ENCODE data around the gene EIF4A3. TPM values are rescaled to one million over a fixed set of nuclear protein-coding genes. Genes with fewer than 3 reads are reported as not detected.

EIF4A3 gene
- total RNA-seq, 1 donor from 2014 or later = 89.9 TPM

DNA sequence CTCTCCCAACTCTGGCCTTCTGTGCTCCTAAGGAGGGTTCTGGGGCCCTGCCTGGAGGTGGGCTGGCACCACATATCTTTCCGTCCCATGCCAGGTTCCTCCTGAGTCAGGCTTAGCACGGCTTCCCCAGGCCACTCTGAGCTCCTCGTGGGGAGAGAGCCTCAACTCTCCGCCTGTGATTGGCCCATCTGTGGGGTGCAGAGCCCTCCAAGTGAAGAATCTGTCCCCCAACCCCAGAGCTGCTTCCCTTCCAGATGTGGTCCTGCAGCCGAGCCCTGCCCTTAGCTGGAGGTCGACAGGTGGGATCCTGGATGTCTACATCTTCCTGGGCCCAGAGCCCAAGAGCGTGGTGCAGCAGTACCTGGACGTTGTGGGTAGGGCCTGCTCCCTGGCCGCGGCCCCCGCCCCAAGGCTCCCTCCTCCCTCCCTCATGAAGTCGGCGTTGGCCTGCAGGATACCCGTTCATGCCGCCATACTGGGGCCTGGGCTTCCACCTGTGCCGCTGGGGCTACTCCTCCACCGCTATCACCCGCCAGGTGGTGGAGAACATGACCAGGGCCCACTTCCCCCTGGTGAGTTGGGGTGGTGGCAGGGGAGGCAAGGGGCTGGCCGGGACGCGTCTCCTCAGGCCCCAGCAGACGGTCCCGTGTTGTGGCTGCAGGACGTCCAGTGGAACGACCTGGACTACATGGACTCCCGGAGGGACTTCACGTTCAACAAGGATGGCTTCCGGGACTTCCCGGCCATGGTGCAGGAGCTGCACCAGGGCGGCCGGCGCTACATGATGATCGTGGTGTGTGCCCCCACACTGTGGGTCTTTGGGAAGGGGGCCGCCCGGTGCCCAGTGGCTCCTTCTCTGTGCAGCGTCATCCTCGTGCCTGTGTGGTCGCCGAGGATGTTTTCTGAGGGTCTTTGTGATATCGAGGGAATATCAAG, 38.6 kb downstream of the EIF4A3 start:
- H3K79me2 ChIP-seq (ENCODE audit: insufficient read depth, low read length) = no peaks in the 10 kb centered on the region
- DNase-seq (ENCODE audit: low read depth) = no peak
- Mint-ChIP-seq H3K27me3 (ENCODE audit: low read depth, unreplicated experiment) (no peaks in the 10 kb centered on the region), H3K27ac (ENCODE audit: unreplicated experiment) (no peak overlapping the region), H3K4me3 (ENCODE audit: unreplicated experiment) (no peak overlapping the region), H3K4me1 (ENCODE audit: low read depth, unreplicated experiment) (no peaks in the 10 kb centered on the region), H3K9me3 (ENCODE audit: unreplicated experiment) (no peaks in the 10 kb centered on the region), H3K36me3 (ENCODE audit: low read depth, unreplicated experiment) (peaks cover 6% of the 10 kb centered on the region)
- H3K27ac ChIP-seq (ENCODE audit: low read depth, low read length) = no peak overlapping the region
- peaks cover 4% of the 10 kb centered on the region for H4K20me1 ChIP-seq (ENCODE audit: insufficient read depth, low read length)
- no peak overlapping the region for H2AFZ ChIP-seq (ENCODE audit: low read depth, low read length)
- H3K9ac ChIP-seq (ENCODE audit: low read length) = no peak overlapping the region
- TF ChIP-seq, protein P1, sequence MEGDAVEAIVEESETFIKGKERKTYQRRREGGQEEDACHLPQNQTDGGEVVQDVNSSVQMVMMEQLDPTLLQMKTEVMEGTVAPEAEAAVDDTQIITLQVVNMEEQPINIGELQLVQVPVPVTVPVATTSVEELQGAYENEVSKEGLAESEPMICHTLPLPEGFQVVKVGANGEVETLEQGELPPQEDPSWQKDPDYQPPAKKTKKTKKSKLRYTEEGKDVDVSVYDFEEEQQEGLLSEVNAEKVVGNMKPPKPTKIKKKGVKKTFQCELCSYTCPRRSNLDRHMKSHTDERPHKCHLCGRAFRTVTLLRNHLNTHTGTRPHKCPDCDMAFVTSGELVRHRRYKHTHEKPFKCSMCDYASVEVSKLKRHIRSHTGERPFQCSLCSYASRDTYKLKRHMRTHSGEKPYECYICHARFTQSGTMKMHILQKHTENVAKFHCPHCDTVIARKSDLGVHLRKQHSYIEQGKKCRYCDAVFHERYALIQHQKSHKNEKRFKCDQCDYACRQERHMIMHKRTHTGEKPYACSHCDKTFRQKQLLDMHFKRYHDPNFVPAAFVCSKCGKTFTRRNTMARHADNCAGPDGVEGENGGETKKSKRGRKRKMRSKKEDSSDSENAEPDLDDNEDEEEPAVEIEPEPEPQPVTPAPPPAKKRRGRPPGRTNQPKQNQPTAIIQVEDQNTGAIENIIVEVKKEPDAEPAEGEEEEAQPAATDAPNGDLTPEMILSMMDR (IDR thresholded peaks at IDR 0.05; ENCODE audit: insufficient read depth, low read depth, low read length) = no peak
- no peak for TF ChIP-seq EZH2 (IDR thresholded peaks at IDR 0.05; ENCODE audit: insufficient read depth, low read length)
- no peak overlapping the region for H3K4me2 ChIP-seq (ENCODE audit: low read length)
- no peak overlapping the region for H3K4me3 ChIP-seq (ENCODE audit: insufficient read depth, low read depth, low read length)
- no peaks in the 10 kb centered on the region for H3K9me3 ChIP-seq (ENCODE audit: insufficient read depth, low read depth, low read length)
- H3K27me3 ChIP-seq (ENCODE audit: insufficient read depth, low read length) = peaks cover 5% of the 10 kb centered on the region
- no peaks in the 10 kb centered on the region for H3K4me1 ChIP-seq (ENCODE audit: insufficient read depth, low read length)
- H3K36me3 ChIP-seq (ENCODE audit: insufficient read depth, low read length) = no peaks in the 10 kb centered on the region
- FAIRE-seq = no peak

DNA sequence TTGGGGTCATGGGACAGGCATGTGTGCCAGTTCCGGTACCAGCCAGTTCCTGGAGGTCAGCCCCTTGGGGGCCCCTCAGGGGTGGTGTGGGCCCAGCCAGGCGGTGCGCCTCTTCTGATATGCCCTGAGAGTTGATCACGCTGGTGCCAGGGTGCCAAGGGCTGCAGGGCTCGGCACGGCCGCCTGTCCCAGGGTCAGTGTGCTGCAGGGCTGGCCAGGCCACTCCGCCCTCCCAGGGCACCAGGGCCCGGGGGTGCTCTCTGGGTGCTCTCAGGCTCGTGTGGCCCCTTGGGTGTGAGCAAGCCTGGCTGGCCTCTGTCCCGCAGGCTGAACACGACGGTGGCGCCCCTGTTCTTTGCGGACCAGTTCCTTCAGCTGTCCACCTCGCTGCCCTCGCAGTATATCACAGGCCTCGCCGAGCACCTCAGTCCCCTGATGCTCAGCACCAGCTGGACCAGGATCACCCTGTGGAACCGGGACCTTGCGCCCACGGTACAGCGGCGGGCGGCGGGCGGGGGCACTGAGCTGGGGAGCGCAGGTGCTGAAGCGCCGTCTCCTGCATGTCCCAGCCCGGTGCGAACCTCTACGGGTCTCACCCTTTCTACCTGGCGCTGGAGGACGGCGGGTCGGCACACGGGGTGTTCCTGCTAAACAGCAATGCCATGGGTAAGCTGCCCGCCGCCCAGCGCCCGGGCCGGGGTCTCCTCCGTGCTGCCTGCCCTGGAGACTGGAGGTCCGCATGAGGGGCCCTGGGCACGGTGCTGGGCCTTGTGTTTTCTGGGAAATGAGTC, 39.5 kb downstream of the EIF4A3 start:
- DNase-seq (ENCODE audit: low read depth) (no peak), FAIRE-seq (no peak)
- no peaks in the 10 kb centered on the region for H3K79me2 ChIP-seq (ENCODE audit: insufficient read depth, low read length)
- H3K9me3 Mint-ChIP-seq (ENCODE audit: unreplicated experiment) = no peaks in the 10 kb centered on the region
- H3K4me1 Mint-ChIP-seq (ENCODE audit: low read depth, unreplicated experiment) = peaks cover 4% of the 10 kb centered on the region
- no peak overlapping the region for H3K9ac ChIP-seq (ENCODE audit: low read length)
- TF ChIP-seq, protein P1 (IDR thresholded peaks at IDR 0.05; ENCODE audit: insufficient read depth, low read depth, low read length) = no peak
- no peak for TF ChIP-seq EZH2 (IDR thresholded peaks at IDR 0.05; ENCODE audit: insufficient read depth, low read length)
- H3K27ac Mint-ChIP-seq (ENCODE audit: unreplicated experiment) = no peak overlapping the region
- H3K9me3 ChIP-seq (ENCODE audit: insufficient read depth, low read depth, low read length) = no peaks in the 10 kb centered on the region
- peaks cover 4% of the 10 kb centered on the region for H3K4me1 ChIP-seq (ENCODE audit: insufficient read depth, low read length)
- H3K27me3 Mint-ChIP-seq (ENCODE audit: low read depth, unreplicated experiment) = no peaks in the 10 kb centered on the region
- H3K4me3 Mint-ChIP-seq (ENCODE audit: unreplicated experiment) = no peak overlapping the region
- H3K4me2 ChIP-seq (ENCODE audit: low read length) = no peak overlapping the region
- H2AFZ ChIP-seq (ENCODE audit: low read depth, low read length) = no peak overlapping the region
- H3K4me3 ChIP-seq (ENCODE audit: insufficient read depth, low read depth, low read length) = no peak overlapping the region
- H3K27ac ChIP-seq (ENCODE audit: low read depth, low read length) = no peak overlapping the region
- peaks cover 5% of the 10 kb centered on the region for H3K27me3 ChIP-seq (ENCODE audit: insufficient read depth, low read length)
- H3K36me3 ChIP-seq (ENCODE audit: insufficient read depth, low read length) = no peaks in the 10 kb centered on the region
- peaks cover 8% of the 10 kb centered on the region for H4K20me1 ChIP-seq (ENCODE audit: insufficient read depth, low read length)
- peaks cover 6% of the 10 kb centered on the region for H3K36me3 Mint-ChIP-seq (ENCODE audit: low read depth, unreplicated experiment)
